Astrocyte of the spinal cord (primary cell): Measurements from ENCODE around the gene ZNF117.
"Not testable (repeated sequence)": the region's sequence is repeated elsewhere in the genome, so short reads cannot be mapped to it uniquely, and the experiment has no call there.

Experiments used
- DNase-seq: peaks from one replicate; pipeline ENCODE4 v3.0.0; 2011; ENCODE audit warnings: low read depth, low spot score
- H3K4me3 ChIP-seq: 2 replicates; pipeline ENCODE4 v1.5.1; 2011; ENCODE audit warnings: low read depth, mild to moderate bottlenecking, low read length, moderate library complexity
- in situ Hi-C: cut with HindIII; loops from 2 replicates; pipeline ENCODE4 v1.10.0; 2017; ENCODE audit warnings: low sequenced_read_pairs
- TF ChIP-seq, protein P1 (sequence below): IDR thresholded peaks from 2 replicates; pipeline ENCODE4 v1.5.1; 2012; ENCODE audit warnings: low read depth, mild to moderate bottlenecking, low read length, inconsistent platforms

ZNF117 gene

DNA sequence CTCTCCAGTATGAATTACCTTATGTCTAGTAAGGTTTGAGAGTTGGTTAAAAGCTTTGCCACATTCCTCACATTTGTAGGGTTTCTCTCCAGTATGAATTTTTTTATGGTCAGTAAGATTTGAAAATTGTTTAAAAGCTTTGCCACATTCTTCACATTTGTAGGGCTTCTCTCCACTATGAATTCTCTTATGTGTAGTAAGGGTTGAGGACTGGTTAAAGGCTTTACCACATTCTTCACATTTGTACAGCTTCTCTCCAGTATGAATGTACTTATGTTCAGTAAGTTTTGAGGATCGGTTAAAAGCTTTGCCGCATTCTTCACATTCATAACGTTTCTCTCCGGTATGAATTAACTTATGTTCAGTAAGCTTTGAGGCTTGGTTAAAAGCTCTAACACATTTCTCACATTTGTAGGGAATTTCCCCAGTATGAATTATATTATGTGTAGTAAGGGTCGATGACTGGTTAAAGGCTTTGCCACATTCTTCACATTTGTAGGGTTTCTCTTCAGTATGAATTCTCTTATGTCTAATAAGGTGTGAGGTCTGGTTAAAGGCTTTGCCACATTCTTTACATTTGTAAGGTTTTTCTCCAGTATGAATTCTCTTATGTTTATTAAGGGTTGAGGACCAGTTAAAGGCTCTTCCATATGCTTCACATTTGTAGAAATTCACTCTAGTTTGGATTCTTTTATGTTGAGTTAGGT lies 12.2 kb downstream of the ZNF117 start:
- no peak overlapping the region for H3K4me3 ChIP-seq
- in situ Hi-C loops = no loop called here
- TF ChIP-seq, protein P1, sequence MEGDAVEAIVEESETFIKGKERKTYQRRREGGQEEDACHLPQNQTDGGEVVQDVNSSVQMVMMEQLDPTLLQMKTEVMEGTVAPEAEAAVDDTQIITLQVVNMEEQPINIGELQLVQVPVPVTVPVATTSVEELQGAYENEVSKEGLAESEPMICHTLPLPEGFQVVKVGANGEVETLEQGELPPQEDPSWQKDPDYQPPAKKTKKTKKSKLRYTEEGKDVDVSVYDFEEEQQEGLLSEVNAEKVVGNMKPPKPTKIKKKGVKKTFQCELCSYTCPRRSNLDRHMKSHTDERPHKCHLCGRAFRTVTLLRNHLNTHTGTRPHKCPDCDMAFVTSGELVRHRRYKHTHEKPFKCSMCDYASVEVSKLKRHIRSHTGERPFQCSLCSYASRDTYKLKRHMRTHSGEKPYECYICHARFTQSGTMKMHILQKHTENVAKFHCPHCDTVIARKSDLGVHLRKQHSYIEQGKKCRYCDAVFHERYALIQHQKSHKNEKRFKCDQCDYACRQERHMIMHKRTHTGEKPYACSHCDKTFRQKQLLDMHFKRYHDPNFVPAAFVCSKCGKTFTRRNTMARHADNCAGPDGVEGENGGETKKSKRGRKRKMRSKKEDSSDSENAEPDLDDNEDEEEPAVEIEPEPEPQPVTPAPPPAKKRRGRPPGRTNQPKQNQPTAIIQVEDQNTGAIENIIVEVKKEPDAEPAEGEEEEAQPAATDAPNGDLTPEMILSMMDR = no peak
- DNase-seq = no peak

DNA sequence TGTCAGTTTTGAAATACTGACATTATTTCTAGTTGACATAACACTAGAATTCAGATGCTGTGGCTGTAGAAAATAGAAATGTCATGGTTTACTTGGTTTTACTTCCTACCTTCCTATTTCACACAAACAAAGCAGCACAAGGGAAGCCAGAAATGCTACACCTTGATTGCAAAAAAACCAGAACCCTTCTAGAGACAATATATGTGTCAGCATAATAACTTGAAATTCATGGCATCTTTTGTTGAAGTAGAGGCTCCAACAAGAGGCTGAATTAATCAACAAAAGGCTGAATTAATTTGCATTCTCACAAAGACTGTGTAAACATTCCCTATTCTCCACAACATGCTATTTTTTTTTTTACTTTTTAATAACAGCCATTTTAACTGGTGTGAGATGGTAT lies 25.2 kb downstream of the ZNF117 start:
- TF ChIP-seq, protein P1 = no peak
- in situ Hi-C loops = no loop called here
- DNase-seq = no peak
- H3K4me3 ChIP-seq = no peak overlapping the region

DNA sequence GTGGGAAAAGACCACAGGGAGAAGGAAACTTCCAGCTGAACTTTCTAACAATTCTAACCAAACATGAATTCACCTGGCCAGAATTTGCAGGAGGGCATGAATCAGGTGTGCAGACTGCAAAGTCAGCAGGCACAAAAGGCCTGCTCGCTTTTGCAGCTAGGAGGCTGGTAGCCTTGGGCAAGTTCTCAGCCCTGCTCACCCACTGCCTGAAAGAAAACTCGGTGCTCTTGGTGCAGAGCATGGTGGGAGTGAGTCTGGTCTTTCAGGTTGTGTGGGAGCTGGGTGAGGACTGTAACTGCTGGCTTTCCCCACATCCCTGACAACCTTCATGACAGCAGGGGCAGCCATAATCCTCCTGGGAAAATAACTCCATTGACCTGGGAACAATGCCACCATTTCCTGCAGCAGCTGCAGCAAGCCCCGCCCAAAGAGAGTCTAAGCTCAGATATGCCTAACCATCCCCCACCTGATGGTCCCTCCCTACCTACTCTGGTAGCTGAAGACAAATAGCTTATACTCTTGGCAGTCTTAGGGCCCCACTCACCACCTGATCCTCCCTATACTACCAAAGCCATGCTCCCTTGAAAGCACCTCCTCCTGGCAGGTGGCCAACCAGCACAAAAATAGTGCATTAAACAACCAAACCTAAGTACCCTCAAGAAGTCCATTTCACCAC lies 31.6 kb downstream of the ZNF117 start:
- DNase-seq = no peak

DNA sequence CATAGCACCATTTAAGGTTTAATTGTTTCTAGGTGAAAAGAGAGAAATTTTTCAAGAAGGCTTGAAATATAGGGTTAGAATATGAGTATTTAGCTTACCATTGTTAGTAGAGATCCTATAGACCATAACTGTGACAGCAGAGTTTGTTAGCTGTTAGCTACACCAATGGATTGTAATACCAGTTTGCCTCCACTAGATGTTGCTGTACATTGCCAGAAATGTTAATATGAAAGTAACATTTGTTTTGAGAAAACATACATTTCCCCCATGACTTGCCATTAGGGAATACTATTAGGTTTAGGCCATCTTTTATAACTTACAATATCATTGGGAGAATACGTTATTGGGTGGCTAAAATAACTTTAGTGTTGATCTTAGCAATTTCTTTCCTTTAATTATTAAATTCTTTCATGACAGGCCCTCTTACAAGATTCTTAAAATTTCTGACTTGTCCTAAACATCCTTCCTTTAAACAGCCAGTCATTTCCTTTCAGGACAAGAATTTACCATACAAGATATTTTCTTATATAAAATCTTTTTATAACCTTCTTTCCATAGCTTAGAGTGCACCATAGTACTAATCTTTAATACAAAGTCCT lies 39.5 kb downstream of the ZNF117 start:
- in situ Hi-C loops = no loop called here
- no peak overlapping the region for H3K4me3 ChIP-seq
- DNase-seq = peak; percentile 54
- TF ChIP-seq, protein P1 = peak; percentile 72

More for the DNA sequence above, 31.6 kb downstream of the ZNF117 start:
- TF ChIP-seq, protein P1 = no peak
- in situ Hi-C loops = no loop called here
- H3K4me3 ChIP-seq = no peak overlapping the region

DNA sequence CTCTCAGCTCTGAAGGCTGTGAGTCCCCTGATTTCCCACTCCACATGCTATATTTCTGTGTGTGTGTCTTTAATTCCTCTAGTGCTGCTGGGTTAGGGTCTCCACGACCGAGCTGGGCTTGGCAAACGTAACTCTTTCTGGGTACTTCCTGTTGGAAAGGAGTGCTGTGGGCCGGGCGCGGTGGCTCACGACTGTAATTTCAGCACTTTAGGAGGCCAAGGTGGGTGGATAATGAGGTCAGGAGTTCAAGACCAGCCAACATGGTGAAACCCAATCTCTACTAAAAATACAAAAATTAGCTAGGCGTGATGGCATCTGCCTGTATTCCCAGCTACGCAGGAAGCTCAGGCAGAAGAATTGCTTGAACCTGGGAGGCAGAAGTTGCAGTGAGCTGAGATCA lies 40.2 kb downstream of the ZNF117 start:
- in situ Hi-C loops, H3K4me3 ChIP-seq, DNase-seq: not testable (repeated sequence)

DNA sequence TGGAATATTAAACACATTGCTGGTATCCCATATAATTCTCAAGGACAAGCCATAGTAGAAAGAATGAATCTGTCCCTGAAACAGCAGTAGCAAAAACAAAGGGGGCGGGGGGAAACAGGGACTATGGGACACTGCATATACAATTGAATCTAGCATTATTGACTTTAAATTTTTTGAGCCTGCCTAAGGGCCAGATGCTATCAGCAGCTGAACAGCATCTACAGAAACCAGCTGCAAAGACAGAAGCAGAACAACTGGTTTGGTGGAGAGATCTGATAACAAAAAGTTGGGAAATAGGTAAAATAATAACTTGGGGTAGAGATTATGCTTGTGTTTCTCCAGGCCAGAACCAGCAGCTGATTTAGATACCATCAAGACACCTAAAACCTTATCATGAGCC lies 42.1 kb downstream of the ZNF117 start:
- DNase-seq, in situ Hi-C loops: not testable (repeated sequence)

DNA sequence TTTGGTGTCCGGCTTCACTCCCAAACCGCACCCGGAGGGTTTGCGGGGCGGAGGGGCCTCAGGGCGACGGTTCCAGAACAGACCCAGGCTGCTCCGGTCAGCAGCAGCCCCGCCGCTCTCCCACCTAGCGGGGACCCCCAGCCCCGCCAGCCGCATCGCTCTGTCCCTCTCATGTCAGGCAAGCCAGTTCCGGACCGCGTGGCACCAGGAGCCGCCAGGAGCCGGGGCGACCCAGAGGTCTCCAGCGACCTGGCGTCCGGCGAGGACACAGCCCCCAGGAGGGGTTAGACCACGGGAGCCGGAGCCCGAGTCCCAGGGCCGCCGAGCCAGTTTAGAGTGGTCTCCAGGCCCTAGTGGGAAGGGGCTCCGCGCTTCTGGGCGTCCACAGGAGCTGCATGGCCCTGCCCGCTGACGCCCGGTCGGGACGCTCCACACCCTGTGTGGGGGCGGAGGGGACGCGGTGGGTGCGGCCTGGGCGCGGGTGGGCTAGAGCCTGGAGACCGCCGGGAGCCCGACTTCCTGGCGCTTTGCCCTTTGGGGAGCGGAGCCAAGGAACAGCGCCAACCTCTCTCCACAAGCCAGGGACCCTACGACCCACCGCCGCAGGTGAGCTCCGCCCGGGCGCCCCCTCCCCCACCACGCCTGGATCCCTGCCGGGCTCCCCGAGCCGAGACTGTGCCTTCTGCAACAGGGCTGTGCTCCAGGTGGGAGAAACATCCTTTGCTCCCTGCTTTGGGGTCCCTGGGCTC lies 43.4 kb downstream of the ZNF117 start:
- H3K4me3 ChIP-seq = peak overlapping the region; percentile 21
- no peak for DNase-seq
- in situ Hi-C loops = no loop called here
- TF ChIP-seq, protein P1 = no peak

More for the DNA sequence above, 42.1 kb downstream of the ZNF117 start:
- not testable (repeated sequence) for H3K4me3 ChIP-seq
